ENCODE data around the gene ZNF397.
"Not testable (repeated sequence)": the region's sequence is repeated elsewhere in the genome, so short reads cannot be mapped to it uniquely, and the experiment has no call there.

ZNF397 gene
- 61.8 to 84.6 reads per million in 2 donors for total RNA-seq

DNA sequence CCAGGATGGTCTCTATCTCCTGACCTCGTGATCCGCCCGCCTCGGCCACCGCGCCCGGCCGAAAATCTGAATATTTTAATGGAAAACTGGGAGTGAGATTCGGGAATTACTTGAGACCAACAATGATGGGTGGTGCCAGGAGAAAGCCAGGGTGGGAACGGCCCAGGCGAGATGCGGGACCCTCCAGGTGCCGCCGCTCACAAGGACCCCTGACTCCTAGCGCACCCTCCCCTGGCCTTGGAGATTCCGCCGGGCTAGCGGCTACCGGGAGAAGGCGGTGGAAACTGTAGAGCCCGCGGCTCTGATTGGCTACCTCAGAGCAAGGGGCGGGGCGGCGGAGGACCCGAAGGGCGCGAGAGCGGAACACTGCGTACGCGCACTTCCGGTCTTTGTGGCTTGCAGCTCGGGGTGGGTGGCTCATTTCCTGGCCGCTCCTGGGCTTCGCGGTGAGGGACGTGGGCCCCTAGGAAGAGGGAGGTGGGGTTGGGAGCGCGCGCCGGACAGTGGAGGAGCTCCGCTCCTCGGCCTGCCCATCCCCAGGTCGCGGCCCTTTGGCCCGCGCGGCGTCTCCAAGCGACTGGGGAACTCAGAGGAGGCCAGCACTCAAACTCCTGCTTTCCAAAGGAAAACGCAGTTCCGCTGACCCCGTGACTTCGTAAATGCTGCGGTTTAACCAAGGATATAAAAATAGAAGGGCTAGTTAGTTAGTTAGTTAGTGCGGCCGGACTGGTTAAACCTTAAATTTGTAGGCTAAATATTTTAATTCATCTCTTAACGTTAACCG is at the start of gene ZNF397:
TSS of gene ZNF397 (plus strand) at position 371 of the 784 bp plus-strand sequence. CDS start 1,437 bp downstream, outside the sequence.
- DNase-seq: peak; percentile 86

DNA sequence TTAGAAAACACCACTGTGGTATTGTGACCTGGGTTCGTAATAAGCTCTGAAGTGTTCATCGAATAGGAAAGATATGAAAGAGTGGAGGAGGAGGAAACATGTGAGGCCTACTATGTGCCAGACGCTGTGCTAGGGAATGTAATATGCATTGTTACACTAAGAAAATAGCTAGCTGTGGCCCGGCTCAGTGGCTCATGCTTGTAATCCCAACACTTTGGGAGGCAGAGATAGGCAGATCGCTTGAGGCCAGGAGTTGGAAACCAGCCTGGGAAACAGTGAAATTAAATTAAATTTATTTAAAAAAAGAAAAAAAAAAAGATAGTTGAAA is 49.2 kb upstream of the ZNF397 start:
- no peak for DNase-seq

DNA sequence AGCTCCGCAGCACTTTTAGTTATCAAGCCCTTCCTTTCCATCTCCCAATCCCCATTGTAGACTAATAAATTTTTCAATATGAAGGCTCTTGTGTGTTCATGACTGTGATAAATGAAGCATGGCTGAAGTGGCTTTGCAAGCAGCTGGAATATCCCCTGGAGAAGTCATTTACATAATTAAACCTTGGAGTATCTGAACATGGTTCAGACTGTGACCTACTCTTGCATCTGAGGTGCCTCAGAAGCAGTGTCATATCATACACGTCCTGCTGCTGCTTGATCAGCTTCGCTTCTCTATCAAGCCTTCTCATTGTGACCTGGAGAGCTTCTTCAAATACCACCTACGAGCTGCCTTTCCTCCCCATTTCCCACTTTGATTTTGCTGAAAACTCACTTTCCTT is 48.4 kb upstream of the ZNF397 start:
- no peak for DNase-seq

DNA sequence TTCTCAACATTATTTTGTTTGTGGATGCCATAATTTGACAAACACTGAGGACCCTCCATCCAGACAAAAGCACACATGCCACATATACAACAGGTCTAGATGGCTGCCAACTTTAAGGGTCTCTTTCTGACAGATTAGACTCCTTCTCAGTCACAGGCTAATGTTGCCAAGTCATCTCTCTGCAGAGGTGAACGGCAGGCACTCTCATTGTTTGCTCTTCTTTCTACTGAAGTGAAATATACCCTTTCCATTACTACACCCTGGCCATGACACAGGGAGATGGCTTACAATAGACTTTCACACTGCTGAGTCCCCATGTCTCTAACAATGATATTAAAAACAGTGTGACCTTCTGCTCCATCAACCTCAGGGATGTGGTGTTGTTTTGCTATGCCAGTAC is 47.5 kb upstream of the ZNF397 start:
- DNase-seq: no peak

DNA sequence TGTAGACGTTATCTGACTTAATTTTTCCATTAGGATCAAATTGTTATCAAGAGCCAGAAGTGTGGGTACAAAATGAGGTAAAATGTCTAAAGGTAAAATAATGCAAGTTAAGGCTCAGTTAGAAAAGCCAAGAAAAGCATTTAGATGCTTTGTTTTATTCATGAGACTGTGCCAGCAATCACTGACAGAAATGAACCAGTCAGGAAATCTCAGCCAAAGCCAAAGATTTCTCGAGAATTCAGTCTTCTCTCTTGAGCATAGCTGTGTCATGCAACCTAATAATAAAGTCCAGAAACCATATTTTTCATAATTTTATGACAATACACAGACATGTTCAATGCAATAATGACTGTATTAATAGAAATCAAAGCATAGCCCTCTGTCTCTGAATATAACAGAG is 43.5 kb upstream of the ZNF397 start:
- no peak for DNase-seq

DNA sequence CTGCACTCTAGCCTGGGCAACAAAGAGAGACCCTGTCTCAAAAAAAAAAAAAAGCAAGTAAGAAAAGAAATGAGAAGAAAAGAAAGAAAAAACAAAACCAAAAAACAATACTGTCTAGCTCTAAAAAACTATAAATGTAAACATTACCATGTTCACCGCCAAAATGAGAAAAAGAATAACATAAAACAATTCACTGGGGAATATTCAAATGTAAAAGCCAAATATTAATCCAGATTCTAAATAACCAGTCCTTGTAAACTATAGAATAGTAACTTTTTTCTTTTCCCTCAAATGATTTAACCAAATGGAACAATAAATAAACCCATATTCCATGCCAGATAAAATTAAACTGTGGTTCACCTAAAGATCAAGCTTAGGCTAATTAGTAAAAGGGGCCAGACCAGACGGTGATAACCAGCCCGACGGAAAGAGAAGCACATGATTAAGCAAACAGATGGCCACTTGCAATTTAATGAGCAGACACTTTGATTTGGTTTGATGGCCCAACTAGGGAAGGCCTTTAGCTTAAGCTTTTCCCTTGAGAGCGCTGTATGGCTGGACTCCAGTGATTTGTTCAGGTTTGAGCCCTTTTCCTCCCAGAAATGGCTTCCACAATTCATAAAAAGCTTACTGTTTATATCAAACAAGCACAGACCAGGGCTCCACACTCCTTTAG is 39.4 kb upstream of the ZNF397 start:
- no peak for DNase-seq

DNA sequence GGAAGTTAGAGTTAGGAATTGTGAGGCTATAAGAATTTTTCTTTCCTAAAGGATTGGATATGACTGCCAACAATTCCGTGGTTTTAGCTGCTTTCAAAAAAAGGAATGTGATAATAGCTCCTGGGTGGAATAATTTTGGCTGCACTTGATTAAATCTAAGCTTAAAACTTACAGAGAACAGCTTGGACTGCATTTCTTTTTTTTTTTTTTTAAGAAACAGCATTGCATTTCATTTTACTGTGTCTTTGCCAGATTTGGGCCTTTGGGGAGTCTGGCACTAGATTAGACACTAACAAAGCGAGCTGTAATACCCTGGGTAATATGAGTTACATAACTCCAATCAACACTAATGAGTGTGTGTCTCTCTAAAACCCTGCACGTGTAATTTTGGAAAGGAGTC is 37.8 kb upstream of the ZNF397 start:
- DNase-seq: no peak

DNA sequence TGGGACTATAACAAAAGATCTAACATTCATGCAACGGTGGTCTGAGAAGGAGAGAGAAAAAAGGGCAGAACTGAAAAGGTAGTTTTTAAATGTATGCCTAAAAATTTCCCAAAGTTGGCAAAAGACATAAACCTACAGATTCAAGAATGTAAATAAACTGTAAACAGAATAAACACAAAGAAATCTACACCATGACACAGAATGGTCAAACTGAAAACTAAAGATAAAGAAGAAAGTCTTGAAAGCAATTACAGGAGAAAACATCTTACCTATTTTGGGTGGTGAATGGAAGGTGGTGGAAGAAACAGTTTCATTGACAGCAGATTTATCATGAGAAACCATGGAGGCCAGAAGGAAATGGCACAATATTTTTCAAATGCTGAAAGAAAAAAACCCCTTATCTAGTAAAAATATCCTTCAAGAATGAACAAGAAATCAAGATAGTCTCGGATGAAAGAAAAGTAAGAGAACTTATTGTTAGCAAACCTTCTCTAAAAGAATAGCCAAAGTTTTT is 35.6 kb upstream of the ZNF397 start:
- no peak for DNase-seq

DNA sequence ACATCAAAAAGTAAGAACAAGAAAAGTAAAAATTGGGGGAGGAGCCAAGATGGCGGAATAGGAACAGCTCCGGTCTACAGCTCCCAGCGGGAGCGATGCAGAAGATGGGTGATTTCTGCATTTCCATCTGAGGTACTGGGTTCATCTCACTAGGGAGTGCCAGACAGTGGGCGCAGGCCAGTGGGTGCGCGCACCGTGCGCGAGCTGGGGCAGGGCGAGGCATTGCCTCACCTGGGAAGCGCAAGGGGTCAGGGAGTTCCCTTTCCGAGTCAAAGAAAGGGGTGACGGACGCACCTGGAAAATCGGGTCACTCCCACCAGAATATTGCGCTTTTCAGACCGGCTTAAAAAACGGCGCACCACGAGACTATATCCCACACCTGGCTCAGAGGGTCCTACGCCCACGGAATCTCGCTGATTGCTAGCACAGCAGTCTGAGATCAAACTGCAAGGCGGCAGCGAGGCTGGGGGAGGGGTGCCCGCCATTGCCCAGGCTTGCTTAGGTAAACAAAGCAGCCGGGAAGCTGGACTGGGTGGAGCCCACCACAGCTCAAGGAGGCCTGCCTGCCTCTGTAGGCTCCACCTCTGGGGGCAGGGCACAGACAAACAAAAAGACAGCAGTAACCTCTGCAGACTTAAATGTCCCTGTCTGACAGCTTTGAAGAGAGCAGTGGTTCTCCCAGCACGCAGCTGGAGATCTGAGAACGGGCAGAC is 34.9 kb upstream of the ZNF397 start:
- not testable (repeated sequence) for DNase-seq

DNA sequence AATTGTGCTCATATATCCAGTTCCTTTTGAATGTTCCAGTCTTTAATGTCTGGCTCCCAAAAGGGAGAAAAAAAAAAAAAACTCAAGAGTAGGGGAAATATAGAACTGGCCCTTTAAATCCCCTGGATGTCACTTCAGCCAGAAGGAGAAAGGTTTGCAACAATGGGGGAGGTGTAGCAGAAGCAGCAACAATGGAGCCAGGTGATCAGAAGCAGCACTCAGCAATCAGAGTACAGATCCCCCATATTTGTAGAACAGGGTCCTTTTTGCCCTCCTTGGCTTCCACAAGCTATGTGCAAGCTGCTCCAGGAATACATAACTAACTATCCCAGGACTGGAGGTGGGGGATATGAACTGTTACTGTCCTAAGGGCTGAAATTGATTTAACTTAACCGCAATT is 25.8 kb upstream of the ZNF397 start:
- DNase-seq: no peak

DNA sequence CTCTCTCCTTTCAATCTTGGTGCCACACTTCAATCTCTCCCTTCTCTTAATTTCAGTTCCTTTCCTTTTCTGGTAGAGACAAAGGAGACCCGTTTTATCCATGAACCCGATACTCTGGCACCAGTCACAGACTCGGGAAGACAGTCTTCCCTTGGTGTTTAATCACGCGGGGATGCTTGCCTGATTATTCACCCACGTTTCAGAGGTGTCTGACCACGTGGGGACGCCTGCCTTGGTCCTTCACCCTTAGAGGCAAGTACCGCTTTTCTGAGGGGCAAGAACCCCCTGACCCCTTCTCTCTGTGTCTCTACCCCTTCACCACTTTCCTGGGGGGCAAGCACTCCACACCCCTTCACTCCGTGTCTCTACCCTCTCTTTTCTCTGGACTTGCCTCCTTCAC is 24.2 kb upstream of the ZNF397 start:
- not testable (repeated sequence) for DNase-seq

DNA sequence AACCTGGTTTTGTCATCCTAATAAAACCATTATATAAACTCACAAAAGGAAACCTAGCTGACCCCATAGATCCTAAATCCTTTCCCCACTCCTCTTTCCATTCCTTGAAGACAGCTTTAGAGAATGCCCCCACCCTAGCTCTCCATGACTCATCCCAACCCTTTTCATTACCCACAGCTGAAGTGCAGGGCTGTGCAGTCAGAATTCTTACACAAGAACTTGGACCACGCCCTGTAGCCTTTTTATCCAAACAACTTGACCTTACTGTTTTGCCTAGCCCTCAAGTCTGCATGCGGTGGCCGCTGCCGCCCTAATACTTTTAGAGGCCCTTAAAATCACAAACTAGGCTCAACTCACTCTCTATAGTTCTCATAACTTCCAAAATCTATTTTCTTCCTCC is 21.5 kb upstream of the ZNF397 start:
- DNase-seq: not testable (repeated sequence)

DNA sequence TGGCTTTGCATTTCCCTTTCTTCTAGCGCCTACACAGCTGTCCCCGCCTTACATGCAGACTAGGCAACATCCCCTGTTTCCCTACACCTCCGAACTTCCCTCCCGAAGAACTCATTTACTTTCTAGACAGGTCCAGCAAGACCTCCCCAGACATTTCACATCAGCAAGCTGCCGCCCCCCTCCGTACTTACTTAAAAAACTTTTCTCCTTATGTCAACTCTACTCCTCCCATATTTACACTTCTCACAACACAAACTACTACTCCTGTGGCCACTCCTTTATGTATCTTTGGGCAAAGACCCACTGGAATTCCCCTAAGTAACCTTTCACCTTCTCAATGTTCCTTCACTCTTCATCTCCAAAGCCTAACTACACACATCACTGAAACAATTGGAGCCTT is 20.4 kb upstream of the ZNF397 start:
- DNase-seq: no peak

DNA sequence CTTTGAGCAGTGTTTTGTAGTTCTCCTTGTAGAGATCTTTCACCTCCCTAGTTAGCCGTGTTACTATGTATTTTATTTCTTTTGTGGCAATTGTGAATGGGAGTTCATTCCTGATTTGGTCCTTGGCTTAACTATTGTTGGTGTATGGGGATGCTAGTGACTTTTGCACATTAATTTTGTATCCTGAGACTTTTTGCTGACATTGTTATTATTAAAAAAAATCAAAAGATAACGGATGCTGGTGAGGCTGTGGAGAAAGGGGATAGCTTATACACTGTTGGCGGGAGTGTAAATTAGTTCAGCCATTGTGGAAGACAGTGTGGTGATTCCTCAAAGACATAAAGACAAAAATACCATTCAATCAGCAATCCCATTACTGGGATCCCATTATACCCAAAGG is 17.0 kb upstream of the ZNF397 start:
- DNase-seq: no peak

DNA sequence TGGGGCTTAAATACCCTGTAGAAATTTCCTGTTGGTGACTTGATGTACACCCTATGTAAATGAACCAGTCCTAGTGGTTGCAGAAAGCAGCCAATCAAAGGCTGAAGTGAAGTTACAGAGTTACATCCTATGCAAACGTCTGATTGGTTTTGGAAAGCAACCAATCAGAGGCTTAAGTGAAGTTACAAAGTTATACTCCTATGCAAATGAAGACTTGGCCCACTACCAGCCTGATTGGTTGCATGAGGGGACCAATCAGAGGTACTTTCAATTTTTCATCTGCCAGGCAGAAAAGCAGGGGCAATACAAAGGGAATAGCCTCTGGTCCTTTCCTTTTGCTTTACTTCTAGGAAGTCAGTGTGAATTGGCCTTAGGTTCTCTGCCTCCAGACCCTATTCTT is 13.6 kb upstream of the ZNF397 start:
- DNase-seq: no peak

DNA sequence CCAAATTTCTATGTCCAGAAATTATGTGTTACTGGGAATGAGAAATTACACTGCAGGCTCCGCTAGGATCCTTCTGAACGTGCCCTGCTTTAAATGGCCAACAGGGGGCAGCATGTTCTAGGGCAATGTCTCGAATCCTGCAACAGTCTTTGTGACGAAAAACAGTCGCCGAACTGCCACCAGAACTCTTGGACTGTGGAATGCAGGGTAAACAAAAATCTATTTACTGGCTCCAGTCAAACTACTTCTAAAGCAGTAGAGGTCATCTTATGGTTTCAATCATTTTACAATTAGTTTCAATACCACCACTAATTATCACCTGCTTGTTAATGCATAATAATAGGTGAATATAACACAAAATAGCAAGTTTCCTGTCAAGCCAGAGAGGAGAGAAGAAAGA is 9.8 kb upstream of the ZNF397 start:
- no peak for DNase-seq

DNA sequence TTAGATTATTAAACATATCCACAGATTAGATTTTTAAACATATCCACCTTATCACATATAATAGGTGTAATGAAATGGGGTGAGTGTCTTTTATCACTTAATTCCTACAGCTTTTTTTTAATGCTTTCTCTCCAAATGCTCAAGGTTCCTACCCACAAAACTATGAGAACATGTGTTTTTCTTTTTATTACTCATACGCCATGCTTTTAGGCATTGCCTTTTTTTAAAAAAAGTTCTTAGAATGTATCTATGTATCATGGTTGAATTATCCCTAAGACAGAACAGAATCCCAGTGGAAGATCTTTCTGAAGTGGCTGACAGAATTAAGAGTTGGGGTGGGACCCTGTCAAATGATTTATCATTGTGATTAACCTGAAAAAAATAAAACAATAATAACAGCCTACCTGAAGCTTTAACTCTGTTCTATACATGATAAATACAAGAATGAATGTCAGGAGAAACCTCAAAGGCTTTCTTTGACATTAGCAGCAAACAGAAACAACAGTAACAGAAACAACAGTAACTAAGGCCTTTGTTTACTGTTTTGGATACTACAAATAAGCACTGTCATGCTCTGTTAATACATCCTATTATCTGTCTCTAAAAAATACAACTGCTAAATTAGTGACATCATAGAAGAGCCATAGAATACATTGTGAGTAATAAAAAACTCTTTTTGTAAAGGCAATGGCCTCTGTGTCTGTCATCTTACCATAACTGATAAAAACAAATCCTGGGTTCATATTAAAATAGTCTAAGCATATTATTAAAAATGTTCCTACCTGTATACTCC is 4.1 kb upstream of the ZNF397 start:
- DNase-seq: no peak

DNA sequence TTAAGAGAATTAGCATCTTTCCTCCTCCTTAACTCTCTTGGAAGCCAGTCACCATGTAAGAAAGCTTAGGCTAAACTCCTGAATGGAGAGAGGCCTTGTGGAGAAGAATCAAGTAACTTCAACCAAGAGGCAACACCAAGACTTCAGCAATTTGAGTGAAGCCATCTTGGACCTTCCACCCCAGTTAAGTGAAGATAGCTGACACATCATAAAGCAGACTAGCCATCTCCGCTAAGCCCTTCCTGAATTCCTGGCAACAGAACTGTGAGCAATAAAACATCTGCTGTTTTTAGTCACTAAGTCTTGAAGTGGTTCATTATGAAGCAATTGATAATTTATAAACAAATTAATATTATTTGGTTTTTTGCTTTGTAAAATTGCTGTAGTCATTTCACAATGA is 1.5 kb upstream of the ZNF397 start:
- no peak for DNase-seq

DNA sequence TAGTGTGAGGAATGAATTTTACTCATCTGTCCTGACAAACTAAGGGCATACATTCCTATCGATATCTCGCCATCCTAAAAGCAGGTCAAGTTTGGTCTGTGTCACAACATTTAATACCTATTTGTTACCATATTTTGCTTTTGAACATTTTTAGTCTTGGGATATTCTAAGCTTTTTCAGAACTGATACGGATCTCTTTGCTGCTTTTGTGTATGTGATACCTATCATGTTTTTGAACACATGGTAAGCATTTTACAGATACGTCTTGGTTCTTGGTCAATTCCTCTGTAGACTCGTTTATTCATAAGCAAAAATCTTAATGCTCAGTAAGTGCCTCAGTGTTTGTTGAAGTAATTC is 592 bp downstream of the ZNF397 start:
- no peak for DNase-seq

DNA sequence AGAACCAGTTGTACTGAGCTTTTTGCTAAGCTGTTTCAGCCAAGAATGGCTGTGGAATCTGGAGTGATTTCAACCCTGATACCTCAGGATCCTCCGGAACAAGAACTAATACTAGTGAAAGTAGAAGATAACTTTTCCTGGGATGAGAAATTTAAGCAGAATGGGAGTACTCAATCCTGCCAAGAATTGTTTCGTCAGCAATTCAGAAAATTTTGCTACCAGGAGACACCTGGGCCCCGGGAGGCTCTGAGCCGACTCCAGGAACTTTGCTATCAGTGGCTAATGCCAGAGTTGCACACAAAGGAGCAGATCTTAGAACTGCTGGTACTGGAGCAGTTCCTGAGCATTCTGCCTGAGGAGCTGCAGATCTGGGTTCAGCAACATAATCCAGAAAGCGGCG is 1.6 kb downstream of the ZNF397 start:
- no peak for DNase-seq

DNA sequence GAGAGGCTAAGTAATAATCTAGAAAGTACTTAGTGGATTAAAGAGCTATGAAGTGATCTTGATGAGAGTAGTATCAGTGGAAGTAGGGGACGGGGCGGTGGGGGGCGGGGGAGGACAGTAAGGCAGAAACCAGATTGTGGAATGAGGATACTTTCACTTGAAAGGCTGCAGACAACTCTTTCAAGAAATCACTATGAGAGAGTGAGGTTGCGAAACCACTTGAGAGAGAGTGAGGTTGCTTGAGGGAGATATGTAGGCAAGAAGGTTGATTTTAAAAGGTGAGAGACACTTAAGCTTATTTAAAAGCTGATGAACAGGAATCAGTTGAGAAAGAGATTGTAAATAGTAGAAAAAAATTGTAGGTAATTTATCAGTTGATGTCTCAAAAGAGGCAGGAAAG is 3.8 kb downstream of the ZNF397 start:
- DNase-seq: no peak

DNA sequence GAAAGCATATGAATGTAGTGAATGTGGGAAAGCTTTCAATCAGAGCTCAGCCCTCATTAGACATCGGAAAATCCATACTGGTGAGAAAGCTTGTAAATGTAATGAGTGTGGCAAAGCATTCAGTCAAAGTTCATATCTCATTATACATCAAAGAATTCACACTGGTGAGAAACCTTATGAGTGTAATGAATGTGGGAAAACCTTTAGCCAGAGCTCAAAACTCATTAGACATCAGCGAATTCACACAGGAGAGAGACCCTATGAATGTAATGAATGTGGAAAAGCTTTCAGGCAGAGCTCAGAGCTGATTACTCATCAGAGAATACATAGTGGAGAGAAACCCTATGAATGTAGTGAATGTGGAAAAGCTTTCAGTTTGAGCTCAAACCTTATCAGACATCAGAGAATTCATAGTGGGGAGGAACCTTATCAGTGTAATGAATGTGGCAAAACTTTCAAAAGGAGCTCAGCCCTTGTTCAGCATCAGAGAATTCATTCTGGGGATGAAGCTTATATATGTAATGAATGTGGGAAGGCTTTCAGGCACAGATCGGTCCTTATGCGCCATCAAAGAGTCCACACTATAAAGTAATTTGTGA is 5.0 kb downstream of the ZNF397 start:
- no peak for DNase-seq

DNA sequence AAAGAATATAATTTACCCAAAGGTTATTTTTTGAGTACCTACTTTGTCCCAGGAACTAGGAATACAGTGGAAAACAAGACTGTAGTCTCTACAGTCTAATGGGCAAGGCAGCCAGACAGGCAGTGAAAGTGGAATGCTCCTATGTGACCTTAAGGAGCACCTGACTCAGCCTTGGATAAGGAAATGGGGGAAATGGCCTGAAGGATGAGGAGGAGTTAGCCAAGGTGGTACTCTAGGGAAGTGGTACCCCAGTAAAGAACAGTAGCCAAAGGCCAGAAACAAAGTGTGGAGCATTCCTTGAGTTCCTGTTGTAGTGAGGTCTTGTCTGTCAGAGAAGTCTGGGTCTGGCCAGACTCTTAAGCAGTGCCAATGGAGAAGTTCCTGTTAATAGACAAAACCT is 6.0 kb downstream of the ZNF397 start:
- no peak for DNase-seq
